A673 (cell line): ENCODE data around the gene KLHL5.

Source experiments
- CTCF ChIP-seq: fragments of 300-800, 200-600 bp; sonication (generic); conservative IDR thresholded peaks from 2 replicates; pipeline ENCODE4 v1.5.1; 2017; ENCODE audit warnings: low read depth, mild to moderate bottlenecking, antibody characterized with exemption, low read length, moderate library complexity, mixed read lengths
- EZH2 ChIP-seq: fragments of 200-600 bp; sonication (generic); IDR thresholded peaks from 2 replicates; pipeline ENCODE4 v1.6.1; 2017; ENCODE audit warnings: borderline replicate concordance, low read depth, mild to moderate bottlenecking, mixed read lengths, antibody characterized with exemption, low read length; ENCODE audit not compliant: poor library complexity, severe bottlenecking

- TF ChIP-seq CTCF (no peak), EZH2 (no peak)
These were observed 4.3 kb downstream of the KLHL5 start for GRCh38 chr4:39066371-39066770.
